OCI-LY7 (cell line): ENCODE data around the gene HMCN1. TPM values are rescaled to one million over a fixed set of nuclear protein-coding genes. Genes with fewer than 3 reads are reported as not detected.

Experiments
- BruUV-seq: library from RNA; stranded (reverse); fragments of 400-500 nt; replicated peaks from 2 replicates; lab custom pipeline; 2021; lab: Mats Ljungman, UMichigan
- CTCF ChIA-PET: fragments of 300-600 bp; sonication (Branson Sonifier 250); formaldehyde crosslinking; loops from one replicate; lab custom pipeline; 2022; ENCODE audit warnings: antibody characterized with exemption; ENCODE audit not compliant: unreplicated experiment; lab: Charles Lee
- POLR2A ChIA-PET: fragments of 300-600 bp; sonication (Branson Sonifier 250); formaldehyde crosslinking; loops from one replicate; lab custom pipeline; 2022; ENCODE audit warnings: antibody characterized with exemption; lab: Charles Lee
- DNase-seq: peaks from one replicate; pipeline ENCODE4 v3.0.0-alpha.2; 2015; ENCODE audit warnings: low spot score
- H2AFZ ChIP-seq: fragments of 200-600 bp; sonication (generic), shearing (Covaris generic); 2 replicates; pipeline ENCODE4 v1.6.1; 2014; ENCODE audit warnings: mild to moderate bottlenecking, antibody characterized with exemption, low read length, moderate library complexity
- H3K27ac ChIP-seq: fragments of 200-600 bp; sonication (generic); 2 replicates; pipeline ENCODE4 v1.5.1; 2014; ENCODE audit warnings: mixed run types, low read depth, mild to moderate bottlenecking, moderate library complexity, low read length, inconsistent platforms; ENCODE audit not compliant: poor library complexity, severe bottlenecking
- H3K36me3 ChIP-seq: fragments of 200-600 bp; sonication (generic); 2 replicates; pipeline ENCODE4 v1.6.1; 2014; ENCODE audit warnings: mild to moderate bottlenecking, antibody characterized with exemption, low read length, moderate library complexity, mixed read lengths; ENCODE audit not compliant: insufficient read depth
- H3K4me1 ChIP-seq: fragments of 200-600 bp; sonication (generic); 2 replicates; pipeline ENCODE4 v1.5.1; 2014; ENCODE audit warnings: mild to moderate bottlenecking, low read length; ENCODE audit not compliant: insufficient read depth, poor library complexity, severe bottlenecking
- H3K4me2 ChIP-seq: fragments of 200-600 bp; sonication (generic); 2 replicates; pipeline ENCODE4 v1.6.1; 2014; ENCODE audit warnings: mild to moderate bottlenecking, low read length
- H3K4me3 ChIP-seq: fragments of 200-600 bp; sonication (generic); 2 replicates; pipeline ENCODE4 v1.5.1; 2014; ENCODE audit warnings: mild to moderate bottlenecking, low read depth, low read length; ENCODE audit not compliant: poor library complexity, severe bottlenecking
- H3K79me2 ChIP-seq: fragments of 200-600 bp; sonication (generic); 2 replicates; pipeline ENCODE4 v1.6.1; 2016; ENCODE audit warnings: low read depth, mild to moderate bottlenecking, low read length, moderate library complexity, mixed read lengths; ENCODE audit not compliant: insufficient read depth
- H3K9me2 ChIP-seq: fragments of 200-600 bp; sonication (generic); 2 replicates; pipeline ENCODE4 v1.6.1; 2016; ENCODE audit warnings: mild to moderate bottlenecking, low read length, mixed read lengths; ENCODE audit not compliant: insufficient read depth
- H3K9me3 ChIP-seq: fragments of 200-600 bp; sonication (generic); 2 replicates; pipeline ENCODE4 v1.6.1; 2014; ENCODE audit warnings: mild to moderate bottlenecking, mixed run types, low read length, mixed read lengths
- H4K20me1 ChIP-seq: fragments of 200-600 bp; sonication (generic); 2 replicates; pipeline ENCODE4 v1.6.1; 2014; ENCODE audit warnings: mild to moderate bottlenecking, antibody characterized with exemption, low read length, moderate library complexity, mixed read lengths; ENCODE audit not compliant: insufficient read depth
- CTCF ChIP-seq: fragments of 200-600 bp; sonication (generic); conservative IDR thresholded peaks from 2 replicates; pipeline ENCODE4 v1.5.1; 2014; ENCODE audit warnings: mild to moderate bottlenecking, antibody characterized with exemption, low read length, moderate library complexity, mixed read lengths
- EZH2phosphoT487 ChIP-seq: fragments of 200-600 bp; sonication (generic); IDR thresholded peaks from 2 replicates; pipeline ENCODE4 v1.6.1; 2018; ENCODE audit warnings: low read depth, borderline replicate concordance, mild to moderate bottlenecking, mixed run types, antibody characterized with exemption, low read length, moderate library complexity, mixed read lengths
- intact Hi-C: fragments of 100-400 bp; cut with micrococcal nuclease; formaldehyde crosslinking; loops from one replicate; pipeline ENCODE4 v1.10.0; 2022; ENCODE audit not compliant: unreplicated experiment
- total RNA-seq, 2 experiments: library from RNA; depleted of rRNA in 1 of 2; stranded (reverse); fragments of >200 nt in 1 of 2; shearing (Covaris generic) in 1 of 2; gene quantifications; 2 replicates each; pipeline ENCODE4 v1.2.3, GENCODE V29; 2014 to 2022

Gene HMCN1
- total RNA-seq, 2 experiments from 2014 or later = 0.02 TPM; not detected in 1

GRCh38 chr1:185769136-185769535 is 34.9 kb downstream of the HMCN1 start:
- Histone ChIP-seq H3K27ac (no peak overlapping the region), H3K36me3 (no peaks in the 10 kb centered on the region), H3K4me1 (no peaks in the 10 kb centered on the region), H3K4me2 (no peak overlapping the region), H4K20me1 (no peaks in the 10 kb centered on the region), H3K9me3 (no peaks in the 10 kb centered on the region), H3K4me3 (no peak overlapping the region), H3K9me2 (no peaks in the 10 kb centered on the region), H2AFZ (no peak overlapping the region), H3K79me2 (no peaks in the 10 kb centered on the region)
- ChIA-PET POLR2A (no interaction called here), CTCF (interaction anchor here (0.6 kb wide), 1 partner anchor 943 kb away, joined by 3 read pairs; no protein-coding TSS in a partner anchor)
- BruUV-seq = no TSS peak
- intact Hi-C loops = no loop called here
- TF ChIP-seq EZH2phosphoT487 (no peak), CTCF (no peak)
- DNase-seq = no peak

- H3K79me2 ChIP-seq = no peaks in the 10 kb centered on the region
- intact Hi-C loops = no loop called here
Observed at GRCh38 chr1:185774394-185774793, 40.2 kb downstream of the HMCN1 start.

More at GRCh38 chr1:185774394-185774793, 40.2 kb downstream of the HMCN1 start:
- H3K4me3 ChIP-seq = no peak overlapping the region
- H3K27ac ChIP-seq = no peak overlapping the region
- H3K36me3 ChIP-seq = no peaks in the 10 kb centered on the region
- no TSS peak for BruUV-seq
- no peaks in the 10 kb centered on the region for H4K20me1 ChIP-seq
- H3K4me2 ChIP-seq = no peak overlapping the region
- ChIA-PET CTCF (no interaction called here), POLR2A (interaction anchor here (0.6 kb wide), 1 partner anchor 294 kb away, joined by 3 read pairs; no protein-coding TSS in a partner anchor)
- no peaks in the 10 kb centered on the region for H3K4me1 ChIP-seq
- no peaks in the 10 kb centered on the region for H3K9me2 ChIP-seq
- H2AFZ ChIP-seq = no peak overlapping the region
- no peak for TF ChIP-seq EZH2phosphoT487
- TF ChIP-seq CTCF = no peak
- DNase-seq = no peak
- no peaks in the 10 kb centered on the region for H3K9me3 ChIP-seq
